ENCODE data around the gene XRCC1.
"Not testable (repeated sequence)": the region's sequence is repeated elsewhere in the genome, so short reads cannot be mapped to it uniquely, and the experiment has no call there.

Gene XRCC1

DNA sequence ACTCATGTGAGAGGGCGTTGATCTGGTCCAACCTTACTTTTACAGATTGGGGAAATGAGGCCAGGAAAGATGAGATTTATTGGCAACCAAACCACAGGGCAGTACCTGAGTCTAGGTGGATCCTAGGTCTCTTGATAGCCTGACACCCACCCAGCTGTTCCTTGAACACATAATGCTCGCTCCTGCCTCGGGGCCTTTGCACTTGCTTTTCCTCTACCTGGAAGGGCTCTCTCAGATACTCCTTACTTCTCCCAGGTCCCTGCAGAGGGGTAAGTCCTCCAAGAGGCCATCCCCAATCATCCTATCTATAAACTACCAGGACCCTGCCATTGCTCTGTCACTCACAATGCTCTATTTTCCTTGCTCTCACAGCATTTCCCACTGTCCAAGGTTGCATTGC lies 34.9 kb downstream of the XRCC1 start:
- DNase-seq: no peak

DNA sequence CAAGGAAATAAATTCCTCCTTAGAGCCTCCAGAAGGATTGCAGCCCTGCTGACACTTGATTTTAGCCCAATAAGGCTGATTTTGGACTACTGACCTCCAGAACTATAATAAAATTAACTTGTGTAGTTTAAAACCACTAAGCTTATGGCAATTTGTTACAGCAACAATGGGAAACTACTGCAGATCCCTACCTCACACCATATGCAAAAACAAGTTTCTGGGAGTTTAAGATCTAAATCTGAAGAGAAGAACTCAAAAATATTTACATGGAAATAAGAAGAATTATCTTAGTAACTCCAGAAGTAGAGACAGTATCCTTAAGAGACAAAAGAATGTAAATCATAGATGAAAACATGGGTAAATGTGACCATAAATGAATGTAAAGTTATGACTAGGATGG lies 36.4 kb downstream of the XRCC1 start:
- DNase-seq: no peak

DNA sequence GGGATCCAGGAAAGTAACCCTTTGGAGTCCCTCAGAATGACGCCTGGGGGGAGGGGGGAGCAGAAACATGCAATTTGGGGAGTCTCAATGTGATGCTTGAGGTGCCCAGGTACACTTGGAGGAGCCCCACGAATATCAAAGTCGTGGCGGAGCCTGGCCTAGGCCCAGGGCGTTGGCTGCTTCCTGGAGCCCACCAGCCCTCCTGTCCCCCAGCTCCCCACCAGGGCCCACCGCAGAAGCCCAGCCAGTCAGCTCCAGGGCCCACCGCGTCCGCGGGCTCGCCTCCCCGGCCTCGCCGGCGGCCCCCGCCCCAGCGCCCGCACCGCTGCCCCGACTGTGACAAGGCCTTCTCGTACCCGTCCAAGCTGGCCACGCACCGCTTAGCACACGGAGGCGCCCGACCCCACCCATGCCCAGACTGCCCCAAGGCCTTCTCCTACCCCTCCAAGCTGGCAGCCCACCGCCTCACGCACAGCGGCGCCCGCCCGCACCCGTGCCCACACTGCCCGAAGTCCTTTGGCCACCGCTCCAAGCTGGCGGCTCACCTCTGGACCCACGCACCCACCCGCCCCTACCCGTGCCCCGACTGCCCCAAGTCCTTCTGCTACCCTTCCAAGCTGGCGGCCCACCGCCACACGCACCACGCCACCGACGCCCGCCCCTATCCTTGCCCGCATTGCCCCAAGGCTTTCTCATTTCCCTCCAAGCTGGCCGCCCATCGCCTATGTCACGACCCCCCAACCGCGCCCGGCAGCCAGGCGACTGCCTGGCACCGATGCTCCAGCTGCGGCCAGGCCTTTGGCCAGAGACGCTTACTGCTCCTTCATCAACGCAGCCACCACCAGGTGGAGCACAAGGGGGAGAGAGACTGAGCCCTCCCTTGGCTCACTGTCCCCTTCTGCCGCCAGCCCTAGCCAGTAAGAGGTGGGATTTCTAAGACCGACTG lies 40.2 kb downstream of the XRCC1 start:
- peak; percentile 17 to 36 for DNase-seq

DNA sequence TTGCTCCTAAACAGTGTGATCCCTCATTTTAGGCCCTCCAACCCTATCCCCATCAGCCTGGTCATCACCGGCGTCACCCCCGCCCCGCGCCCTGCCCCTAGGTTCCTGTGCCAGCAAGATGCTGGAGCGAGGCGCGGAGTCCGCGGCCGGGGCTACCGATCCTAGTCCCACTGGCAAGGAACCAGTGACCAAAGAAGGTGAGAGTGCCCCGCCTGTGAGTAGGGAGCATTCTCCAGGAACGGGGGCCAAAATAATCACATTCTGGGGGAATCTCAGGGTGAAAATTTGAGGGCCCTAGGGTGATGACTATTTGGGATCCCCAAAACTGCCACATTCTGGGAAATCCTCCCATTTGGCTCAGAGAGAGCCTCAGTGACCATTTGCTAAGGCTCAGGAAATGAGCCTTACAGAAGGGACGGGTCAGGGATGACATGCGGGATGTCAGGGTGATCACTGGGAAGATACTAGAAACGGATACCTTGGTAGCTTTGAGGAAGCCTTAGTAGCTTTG lies 41.0 kb downstream of the XRCC1 start:
- DNase-seq: no peak

DNA sequence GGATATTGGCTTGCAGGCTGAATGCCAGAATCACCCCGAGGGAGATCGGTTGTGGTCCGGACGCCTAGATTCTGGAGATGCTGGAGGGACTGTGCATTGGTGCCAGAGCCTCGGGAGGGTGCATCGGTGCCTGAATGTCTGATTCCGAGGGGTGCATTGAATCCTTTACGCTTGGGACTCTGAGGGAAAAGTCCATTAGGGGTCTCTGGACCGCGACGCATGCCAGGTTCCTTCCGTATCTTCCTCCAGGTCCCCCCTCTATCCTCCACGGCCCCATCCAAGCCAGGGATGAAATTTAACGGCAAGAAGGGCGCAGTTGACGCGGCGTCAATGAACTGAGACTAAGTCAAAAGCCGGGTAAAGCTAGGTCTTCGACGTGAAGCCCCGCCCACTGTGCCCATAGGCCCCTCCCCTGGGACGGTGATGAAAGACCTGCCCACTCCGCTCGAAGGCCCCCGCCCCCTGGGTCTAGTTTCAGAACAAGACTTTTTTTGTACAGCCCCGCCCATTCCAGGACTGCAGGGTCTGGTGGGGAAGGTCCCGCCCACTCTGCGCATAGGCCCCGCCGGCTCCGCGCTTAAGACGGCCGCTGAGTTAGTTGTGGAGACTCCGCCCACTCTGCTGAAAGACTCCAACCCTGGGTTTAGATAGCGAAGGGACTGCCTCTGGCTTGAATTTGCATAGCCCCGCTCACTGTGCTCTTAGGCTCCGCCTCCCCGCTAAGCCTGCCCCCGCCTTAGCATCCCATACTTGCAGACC lies 41.6 kb downstream of the XRCC1 start:
- peak; percentile 92 to 95 for DNase-seq

DNA sequence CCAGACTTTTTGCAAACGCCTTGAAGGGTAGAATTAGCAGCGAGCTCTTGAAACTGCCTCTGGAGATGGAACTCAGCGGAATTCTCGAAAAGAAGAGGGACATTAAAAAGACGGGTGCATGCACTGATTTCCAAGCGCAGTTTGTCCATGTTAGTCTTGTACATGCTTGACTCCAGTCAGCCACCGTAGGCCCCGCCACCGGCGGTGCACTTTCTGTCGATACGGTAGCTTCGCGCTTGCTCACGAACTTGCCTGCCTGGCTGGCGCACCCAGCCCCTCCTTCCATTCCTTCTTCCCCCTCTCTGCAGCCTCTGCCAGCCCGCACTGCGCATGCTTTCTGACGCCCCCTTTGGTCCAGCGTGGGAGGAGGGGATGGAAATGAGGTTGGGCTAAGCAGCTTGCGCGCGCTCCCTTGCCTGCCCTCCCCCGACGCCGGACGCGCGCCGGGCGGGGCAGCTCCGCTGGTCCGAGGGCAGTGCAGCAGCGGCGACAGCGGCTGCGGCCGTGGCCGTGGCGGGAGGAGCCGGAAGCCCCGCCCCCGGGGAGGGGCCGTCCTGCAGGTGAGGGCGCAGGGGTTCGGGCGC lies 42.3 kb downstream of the XRCC1 start, which contains the start of gene ZNF575:
Gene ZNF575 (plus strand): TSS at position 227 of the 584 bp plus-strand sequence. CDS start 1,235 bp downstream, outside the sequence.
- peak; percentile 84 to 89 for DNase-seq

DNA sequence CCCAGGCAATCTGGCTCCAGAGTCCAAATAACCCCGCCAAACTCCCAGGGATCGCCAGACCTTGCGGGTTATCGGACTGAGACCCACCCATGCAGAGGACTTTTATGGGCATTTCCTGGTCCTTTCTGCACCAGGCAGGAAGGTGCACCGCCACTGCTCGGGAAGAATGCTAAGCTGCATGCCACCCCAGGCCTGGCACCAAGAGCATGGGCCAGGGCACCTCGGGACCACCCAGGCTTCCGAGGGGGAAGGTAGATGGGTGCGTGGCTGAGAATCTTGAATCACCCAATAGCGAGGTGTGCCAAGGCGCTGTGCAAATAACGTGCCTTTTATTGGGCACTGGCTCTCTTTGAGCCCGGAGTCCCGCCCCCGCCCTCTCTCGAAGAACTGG lies 42.8 kb downstream of the XRCC1 start:
- DNase-seq: no peak

DNA sequence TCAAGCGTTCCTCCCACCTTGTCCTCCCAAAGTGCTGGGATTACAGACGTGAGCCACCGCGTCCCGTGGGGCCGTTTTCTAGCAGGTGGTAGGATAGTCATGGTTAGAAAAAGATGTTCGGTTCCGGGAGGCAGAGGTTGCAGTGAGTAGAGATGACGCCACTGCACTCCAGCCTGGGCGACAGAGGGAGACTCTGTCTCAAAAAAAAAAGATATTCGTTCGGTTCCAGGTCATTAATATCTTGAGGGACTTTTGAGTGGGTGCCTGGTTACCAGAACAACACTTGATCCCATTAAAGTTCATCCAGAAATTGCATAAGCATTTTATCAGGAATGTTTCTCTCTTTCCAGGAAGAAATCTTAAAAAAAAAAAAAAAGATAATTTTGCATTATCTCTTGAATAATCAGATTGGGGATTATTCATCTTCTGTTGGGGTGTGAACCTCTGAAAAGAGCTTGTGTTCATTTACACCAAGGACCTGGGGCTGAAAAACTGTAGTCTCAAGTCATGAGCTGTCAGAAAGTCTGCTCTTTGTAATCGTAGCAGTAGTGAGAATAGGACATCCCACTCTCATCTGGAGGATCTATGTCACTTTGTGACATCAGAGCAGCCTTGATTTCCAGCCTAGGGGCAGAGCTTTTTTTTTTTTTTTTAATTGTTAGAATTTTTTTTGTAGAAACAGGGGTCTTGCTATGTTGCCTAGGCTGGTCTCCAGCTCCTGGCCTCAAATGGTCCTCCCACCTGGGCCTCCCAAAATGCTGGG lies 47.3 kb downstream of the XRCC1 start:
- no peak for DNase-seq

DNA sequence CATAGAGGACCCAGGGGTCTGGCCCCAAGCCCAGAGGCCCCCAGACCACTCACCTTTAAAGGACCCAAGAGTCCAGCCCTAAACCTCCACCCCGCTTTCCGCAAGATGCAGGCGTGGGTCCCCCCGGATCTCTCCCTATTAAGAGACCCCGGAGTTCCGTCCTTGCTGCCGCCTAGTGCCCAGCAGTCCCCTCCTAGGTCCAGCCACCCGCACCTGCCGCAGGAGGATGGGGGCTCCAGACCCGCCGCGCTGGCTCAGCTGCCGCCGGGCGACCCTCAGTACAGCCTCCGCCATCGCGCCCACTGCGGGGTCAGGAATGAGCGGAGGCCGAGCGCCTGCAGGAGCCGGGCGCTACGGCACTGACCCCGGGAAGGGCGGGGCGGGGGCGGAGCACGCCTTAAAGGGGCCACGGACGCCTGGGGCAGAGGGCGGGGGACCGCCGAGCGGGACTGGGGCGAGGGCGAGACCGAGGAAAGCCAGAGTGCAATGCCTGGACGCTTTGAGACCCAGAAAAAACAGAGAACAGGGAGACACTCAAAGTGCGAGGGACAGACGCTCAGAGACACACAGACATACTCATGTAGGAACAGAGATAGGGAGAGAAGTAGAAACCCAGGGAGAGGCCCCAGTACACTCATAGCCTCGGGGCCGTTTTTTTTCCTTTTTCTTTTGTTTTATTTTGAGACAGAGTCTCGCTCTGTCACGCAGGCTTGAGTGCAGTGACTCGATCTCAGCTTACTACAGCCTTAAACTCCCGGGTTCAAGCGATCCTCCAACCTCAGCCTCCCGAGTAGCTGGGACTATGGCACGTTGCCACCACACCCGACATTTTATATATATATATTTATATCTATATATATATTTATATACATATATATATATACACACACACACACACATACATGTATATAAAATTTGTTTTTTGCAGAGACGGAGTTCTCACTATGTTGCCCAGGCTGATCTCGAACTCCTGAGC lies 48.2 kb downstream of the XRCC1 start, which contains the start of gene ETHE1:
Gene ETHE1 (minus strand): TSS at position 318 of the 976 bp plus-strand sequence. CDS start 24 bp downstream, at position 294.
- peak; percentile 79 to 87 for DNase-seq

DNA sequence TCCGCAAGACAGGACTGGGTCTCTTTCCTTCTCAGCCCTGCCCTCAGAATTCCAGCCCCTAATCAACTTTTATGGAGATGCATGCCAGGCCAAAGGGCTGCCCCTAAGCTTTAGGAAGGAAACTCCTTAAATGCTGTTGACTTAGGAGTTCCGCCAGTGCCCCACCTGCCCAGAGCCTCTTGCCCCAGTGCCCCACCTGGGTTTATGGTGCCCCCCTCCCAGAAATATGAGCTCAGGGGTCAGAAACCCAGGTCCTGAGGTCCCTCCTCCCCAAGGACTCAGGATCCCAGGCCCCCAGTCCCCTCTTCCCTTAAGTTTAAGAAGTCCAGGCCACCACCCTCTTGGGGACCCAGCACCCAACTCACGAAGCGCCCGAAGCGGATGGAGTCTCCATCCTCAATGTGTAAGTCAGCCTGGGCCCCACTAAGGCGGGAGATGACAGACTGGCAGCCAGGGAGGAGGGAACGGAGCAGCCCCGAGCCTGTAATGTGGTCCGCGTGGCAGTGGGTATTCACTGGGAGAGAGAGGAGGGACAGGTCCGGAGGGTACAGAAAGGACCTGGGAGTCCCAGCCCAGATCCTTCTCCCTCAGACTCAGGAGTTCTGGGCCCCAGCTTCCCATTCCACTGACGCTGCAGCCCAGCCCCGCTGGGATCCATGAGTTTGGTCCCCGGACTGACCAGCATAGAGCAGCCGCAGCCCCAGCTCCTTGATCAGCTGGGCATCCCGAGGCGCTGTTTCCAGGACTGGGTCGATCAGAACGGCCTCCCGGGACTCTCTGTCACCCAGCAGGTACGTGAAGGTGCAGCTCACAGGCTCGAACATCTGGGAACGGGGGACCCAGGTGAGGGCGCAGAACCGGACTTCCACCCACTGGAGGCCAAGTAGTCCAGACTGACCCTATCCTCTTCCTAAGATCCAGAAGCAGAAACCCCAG lies 49.2 kb downstream of the XRCC1 start:
- peak; percentile 50 to 52 for DNase-seq

DNA sequence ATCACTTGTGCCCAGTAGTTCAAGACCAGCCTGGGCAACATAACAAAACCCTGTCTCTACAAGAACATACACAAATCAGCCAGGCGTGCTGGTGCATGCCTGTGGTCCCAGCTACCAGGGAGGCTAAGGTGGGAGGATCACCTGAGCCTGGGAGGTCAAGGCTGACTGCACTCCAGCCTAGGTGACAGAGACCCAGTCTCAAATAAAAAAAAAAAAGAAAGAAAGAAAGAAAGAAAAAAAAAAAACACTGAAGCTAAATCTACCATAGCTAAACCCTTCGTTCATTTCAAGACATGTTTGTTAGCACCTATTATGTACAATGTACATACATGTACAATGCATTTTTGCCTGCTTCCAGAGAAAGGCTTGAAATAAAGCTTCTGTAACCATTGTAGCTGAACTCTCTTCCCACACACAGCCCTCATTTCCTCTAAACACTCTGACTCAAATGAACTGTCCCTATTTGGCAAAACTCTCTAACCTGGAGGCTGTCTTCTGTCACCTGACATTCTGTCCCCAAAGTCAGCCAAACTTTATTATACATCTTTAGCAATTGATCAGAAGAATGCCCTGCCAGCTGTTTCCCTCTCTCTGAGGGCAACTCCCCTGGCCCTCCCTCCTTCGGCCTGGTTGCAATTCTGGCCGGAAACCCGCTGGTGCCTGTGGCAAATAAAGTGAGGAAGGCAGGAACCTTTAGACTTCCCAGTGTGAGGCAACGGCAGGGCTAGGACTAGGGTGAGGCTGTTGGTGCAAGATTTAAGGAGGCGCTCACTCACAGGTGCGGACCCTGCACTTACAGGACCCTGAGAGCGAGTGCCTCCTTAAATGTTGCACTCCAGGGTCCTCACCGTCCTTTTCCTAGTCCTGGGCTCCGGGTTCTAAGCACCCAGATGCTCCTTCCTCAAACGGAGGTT lies 50.1 kb downstream of the XRCC1 start:
- peak; percentile 34 to 35 for DNase-seq

DNA sequence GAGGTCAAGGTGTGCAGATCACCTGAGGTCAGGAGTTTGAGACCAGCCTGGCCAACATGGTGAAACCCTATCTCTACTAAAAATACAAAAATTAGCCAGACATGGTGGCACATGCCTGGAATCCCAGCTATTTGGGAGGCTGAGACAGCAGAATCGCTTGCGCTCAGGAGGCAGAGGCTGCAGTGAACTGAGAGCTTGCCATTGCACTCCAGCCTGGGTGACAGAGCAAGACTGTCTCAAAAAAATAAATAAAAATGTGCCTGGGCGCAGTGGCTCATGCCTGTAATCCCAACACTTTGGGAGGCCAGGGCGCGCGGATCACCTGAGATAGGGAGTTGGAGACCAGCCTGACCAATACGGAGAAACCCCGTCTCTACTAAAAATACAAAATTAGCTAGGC lies 51.6 kb downstream of the XRCC1 start:
- not testable (repeated sequence) for DNase-seq

DNA sequence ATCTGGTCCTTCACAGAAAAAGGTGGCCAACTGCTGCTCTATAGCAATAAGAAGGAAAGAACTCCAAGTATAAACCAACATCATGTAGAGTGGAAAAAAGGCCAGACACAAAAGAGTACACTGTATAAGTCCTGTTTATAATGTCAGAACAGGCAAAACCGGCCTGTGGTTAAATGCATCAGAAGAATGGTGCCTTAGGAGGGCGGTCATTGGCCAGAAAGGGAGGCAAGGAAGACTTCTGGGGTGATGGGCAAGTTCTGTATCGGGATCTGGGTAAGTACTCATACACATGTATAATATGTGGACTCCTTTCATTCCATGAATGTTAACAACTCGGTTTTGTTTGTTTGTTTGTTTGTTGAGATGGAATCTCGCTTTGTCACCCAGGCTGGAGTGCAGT lies 52.4 kb downstream of the XRCC1 start:
- no peak for DNase-seq

DNA sequence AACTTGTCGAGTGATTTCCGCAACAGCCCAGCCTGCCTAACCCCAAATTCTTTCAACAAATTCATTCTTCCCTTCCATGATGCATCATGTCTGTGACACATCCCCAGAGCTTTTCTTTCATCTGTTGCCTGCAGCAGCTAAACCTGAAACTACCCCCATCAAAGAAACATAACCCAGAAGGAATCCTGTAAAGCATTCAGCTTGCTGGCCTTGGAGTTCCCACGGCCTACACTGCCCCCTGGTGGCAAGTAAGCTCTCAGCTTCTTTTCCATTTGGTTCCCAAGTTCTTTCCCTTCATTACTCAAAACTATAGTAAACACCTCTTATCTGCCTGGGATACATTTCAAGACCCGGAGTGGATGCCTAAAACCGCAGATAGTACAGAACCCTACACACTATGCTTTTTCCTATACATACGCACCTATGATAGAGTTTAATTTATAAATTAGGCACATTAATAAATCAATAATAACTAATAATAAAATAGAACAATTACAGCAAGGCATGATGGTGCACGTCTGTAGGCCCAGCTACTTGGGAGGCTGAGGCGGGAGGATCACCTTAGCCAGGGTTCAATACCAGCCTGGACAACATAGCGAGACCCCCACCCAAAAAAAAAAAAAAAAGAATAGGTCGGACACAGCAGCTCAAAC lies 55.8 kb downstream of the XRCC1 start:
- DNase-seq: peak; percentile 85 to 86

DNA sequence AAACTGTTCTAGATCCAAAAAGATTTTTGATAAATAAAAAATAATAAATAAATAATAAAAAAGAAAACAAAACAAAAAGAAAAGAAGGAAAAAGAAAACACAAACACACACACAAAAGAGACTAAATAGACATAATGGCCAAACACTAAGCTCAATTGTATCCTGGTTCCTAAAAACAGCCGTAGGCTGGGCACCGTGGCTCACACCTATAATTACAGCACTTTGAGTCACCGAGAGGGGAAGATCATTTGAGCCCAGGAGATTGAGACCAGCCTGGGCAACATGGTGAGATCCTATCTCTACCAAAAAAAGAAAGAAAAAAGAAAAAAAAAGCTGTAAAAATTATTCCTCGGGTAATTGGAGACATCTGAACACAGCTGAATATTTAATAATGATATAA lies 57.3 kb downstream of the XRCC1 start:
- no peak for DNase-seq

DNA sequence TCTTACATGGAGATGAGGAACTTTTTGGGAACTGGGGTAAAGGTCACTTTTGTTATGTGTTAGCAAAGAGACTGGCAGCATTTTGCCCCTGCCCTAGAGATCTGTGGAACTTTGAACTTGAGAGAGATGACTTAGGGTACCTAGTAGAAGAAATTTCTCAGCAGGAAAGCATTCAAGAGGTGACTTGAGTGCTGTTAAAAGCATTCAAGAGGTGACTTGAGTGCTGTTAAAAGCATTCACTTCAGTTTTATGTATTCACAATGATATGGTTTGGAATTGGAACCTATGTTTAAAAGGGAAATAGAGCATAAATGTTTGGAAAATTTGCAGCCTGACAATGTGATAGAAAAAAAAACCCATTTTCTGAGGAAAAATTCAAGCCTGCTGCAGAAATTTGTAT lies 62.9 kb downstream of the XRCC1 start:
- DNase-seq: not testable (repeated sequence)

DNA sequence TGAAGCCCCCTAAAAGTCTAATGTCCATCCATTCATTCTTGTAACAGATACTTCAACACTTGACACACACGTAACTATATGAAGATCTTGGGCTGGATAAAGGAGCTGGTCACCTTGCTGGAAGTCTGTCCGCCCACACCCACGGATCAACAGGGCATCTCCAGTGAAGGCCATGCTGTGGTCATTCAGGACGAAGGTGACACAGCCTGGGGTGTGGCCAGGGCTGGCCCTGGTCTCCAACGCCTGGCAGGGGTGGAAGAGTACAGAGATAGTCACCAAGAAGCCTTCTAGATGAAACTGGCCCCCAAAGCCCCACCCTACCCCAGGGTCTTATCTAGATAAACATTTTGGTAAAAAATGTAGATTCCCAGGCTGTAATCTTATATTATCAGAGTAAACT lies 64.0 kb downstream of the XRCC1 start:
- no peak for DNase-seq

DNA sequence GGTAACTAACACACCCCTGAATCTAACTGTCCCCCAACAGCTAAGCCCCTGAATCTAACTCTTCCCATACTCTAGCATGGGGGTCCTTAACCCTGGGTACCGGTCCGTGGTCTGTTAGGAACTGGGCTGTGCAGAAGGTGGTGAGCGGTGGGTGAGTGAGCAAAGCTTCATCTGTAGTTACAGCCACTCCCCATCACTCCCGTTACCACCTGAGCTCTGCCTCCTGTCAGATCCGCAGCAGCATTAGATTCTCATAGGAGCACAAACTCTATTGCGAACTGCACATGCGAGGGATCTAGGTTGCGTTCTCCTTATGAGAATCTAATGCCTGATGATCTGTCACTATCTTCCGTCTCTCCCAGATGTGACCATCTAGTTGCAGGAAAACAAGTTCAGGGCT lies 64.6 kb downstream of the XRCC1 start:
- DNase-seq: no peak
